Measurements from ENCODE around the gene ALOX15.
"Not testable (repeated sequence)": the region's sequence is repeated elsewhere in the genome, so short reads cannot be mapped to it uniquely, and the experiment has no call there.

DNA sequence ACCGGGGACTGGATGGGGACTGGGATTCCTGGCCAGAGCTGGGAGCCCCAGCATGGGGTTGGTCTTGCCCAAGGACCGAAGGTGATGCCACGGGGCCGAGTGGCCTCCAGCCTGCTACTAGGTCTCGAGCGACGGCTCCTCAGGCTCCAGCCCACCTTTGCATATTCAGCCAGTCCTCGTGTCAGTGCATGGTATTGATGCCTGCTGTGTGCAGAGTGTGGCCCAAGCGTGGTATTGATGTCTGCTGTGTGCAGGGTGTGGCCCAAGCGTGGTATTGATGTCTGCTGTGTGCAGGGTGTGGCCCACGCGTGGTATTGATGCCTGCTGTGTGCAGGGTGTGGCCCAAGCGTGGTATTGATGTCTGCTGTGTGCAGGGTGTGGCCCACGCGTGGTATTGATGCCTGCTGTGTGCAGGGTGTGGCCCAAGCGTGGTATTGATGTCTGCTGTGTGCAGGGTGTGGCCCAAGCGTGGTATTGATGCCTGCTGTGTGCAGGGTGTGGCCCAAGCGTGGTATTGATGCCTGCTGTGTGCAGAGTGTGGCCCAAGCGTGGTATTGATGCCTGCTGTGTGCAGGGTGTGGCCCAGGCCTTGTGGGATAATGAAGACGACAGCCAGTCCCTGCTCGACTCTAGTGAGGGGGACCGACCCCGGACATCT lies 45.7 kb downstream of the ALOX15 start:
- TF ChIP-seq, protein P1, sequence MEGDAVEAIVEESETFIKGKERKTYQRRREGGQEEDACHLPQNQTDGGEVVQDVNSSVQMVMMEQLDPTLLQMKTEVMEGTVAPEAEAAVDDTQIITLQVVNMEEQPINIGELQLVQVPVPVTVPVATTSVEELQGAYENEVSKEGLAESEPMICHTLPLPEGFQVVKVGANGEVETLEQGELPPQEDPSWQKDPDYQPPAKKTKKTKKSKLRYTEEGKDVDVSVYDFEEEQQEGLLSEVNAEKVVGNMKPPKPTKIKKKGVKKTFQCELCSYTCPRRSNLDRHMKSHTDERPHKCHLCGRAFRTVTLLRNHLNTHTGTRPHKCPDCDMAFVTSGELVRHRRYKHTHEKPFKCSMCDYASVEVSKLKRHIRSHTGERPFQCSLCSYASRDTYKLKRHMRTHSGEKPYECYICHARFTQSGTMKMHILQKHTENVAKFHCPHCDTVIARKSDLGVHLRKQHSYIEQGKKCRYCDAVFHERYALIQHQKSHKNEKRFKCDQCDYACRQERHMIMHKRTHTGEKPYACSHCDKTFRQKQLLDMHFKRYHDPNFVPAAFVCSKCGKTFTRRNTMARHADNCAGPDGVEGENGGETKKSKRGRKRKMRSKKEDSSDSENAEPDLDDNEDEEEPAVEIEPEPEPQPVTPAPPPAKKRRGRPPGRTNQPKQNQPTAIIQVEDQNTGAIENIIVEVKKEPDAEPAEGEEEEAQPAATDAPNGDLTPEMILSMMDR (IDR thresholded peaks at IDR 0.05) = not testable (repeated sequence)
- TF ChIP-seq POLR2A (IDR thresholded peaks at IDR 0.05) = not testable (repeated sequence)

Data from ovary (tissue), 3 donors.